ENCODE results near the gene COL25A1. TPM values are rescaled to one million over a fixed set of nuclear protein-coding genes. Genes with fewer than 3 reads are reported as not detected.

COL25A1 gene
- polyA plus RNA-seq, 1 donor, result 4.5 TPM

DNA sequence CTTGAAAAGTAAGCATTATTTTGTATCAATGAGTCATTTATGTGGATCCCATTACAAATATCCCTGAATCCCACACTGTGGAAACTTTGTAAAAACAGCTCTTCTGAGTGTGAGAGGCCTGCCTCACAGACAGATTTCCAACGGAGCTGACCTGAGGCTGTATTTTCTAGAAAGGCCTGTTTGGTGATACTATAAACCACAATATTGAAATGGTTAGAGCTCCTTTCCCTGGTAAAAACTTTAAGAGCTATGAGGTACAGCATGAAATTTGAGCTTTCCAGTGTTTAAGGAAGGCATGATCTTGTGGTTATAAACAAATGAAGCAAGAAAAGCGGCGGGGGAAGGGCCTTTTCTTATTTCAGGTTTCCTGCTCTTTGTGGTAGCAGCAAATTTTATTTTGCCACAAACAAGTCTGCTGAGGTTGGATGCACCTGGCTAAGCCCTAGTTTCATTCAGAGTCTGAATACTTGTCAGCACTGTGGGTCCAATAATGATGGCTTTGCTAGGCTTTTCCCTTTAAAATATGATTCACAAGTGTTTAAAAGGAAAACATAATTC is 452.8 kb downstream of the COL25A1 start:
- no peak for DNase-seq

DNA sequence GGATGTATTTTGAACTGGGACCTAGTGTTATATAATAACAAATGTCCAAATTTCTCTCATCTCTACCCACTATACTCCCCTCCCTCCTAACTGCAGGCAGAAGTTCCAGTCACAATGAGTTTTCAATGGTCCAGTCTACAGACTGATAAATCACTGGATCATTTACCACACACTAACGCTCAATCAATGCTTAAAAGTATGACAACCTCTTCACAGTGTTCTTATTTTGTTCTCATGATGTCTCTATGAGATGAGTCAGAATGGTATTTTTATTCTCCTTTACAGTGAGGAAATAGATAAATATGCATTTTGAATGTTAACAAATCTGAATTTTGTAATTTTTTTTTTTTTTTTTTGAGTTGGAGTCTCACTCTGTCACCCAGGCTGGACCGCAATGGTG is 455.9 kb downstream of the COL25A1 start:
- DNase-seq, result no peak

DNA sequence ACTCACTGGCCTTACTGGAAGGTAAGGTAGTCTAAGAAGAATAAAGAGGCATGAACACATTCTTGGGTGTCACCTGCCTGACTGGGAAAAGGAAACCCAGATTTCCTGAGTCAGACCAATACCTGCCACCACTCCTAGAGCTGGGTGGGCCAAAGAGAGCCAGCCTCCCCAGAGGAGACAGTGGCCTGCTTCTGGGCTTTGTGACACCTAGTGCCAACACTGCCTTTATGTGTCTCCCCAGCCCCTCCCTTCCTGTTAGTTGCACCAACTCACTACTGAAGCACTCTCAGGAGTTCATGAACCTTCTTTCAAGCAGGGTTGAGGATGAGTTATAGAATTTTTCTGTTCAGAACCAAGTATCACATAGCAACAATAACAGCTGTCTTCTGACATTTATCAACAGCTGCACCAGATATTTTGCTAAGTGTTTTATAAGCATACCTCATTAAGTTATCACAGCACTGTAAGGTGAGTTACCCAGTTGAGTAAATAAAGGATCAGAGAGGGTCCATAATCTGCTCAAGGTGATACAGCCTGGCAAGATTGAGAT is 462.0 kb downstream of the COL25A1 start:
- no peak for DNase-seq

DNA sequence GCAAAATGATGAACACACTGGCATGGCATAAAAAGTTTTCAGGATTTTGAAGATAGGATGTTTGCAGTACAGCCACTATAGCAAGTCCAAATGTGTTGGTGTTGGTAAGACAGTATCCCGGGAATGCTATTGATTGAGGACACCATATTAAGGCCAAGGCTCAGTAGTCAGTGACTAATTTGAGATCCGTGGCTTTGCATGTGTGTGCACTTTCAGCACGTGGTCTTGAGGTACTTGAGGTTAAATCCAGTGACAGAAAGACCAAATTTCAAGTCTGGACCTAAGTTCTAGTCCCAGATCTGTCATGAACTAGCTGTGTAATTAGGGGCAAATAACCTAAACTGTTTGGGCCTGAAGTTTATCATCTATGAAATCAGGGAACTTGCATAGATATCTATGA is 463.1 kb downstream of the COL25A1 start:
- no peak for DNase-seq

DNA sequence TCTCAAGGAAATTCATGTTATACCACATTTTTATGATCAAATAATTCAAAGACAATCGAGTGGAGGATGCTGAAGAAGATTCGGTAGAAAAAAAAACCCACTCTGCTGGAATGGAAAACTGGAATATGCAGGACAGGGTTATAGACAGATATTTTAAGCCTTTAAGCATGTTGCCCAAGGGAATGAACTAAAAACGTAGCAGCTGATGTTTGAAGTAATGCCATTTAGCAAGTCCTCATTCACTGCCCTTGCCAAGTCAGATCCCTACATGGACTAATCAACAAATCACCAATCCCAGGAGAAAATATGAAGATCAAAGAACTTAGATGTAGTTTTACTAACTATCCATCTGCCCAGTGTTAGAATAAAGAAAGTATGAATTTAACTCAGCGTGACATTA is 464.0 kb downstream of the COL25A1 start:
- no peak for DNase-seq

DNA sequence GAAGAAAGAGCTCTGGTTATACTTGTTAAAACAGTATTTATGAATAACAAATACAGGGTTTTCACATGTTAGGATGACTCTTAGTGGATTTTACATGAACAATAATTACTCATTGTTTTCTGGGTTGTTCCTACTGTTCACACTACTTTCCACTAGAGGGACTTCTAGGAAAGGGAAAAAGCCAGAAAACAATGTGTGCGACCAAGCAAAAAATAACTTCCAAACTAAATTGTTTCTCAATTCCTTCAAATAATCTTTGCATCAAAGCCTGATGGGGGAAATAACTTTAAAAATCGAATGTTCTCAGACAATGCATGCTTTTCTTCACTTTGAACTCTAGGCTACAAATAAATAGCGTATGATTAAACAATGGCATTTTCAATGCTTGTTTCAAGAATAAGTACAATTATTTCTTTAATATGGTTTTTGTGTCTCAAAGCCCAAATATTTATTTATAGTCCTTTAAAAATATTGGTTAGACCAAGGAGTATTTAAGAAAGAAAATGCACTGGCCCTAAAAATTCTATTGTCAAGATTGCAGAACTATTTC is 467.5 kb downstream of the COL25A1 start:
- DNase-seq, result peak; percentile 30

DNA sequence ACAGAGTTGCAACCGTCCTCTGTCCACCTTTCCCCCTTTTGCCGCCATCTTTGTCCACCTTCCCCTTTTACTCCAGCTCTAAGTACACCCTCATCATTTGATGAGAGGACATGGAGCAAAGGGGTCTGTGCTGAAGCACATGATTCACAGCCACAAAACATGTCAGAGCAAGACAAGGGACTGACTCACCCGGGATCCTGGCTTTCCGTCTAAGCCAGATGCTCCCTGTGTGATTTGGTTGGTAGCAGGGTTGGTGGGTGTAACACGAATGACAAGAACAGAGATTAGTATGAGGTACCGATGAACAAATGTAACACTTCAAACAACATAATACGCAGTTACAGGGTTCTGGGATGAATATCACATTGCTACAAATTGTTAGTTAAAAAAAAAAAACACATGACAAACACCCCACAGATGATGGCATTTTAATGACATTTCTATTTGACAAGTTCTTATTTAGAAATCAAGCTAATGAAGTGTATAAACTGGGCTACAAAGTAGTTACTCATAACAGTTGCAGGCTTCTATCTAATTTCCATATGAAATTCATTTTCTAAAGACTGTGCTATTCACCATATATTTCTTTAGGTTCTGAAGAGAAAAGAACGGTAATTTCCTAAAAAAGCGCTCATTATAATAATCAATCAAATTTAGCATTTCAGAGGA is 468.2 kb downstream of the COL25A1 start:
- DNase-seq, result no peak

DNA sequence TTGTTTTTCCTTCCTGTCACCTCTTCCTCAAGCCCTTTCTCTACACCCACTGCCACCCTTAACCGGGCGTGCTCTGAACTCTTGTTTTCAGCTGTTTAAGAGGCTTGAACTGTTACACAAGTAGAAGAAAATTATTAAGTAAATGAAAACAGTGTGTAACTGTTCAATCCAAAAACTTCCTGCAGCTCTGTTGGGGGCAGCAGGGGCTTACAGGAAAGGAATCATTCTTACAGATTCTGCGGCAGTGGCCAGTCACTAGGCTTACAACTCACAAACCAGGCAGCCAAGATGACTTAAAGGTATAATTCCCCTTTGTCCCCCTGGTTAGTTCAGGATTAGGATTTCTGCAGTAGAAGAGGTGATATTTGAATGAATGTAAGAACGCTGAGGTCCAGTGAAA is 469.4 kb downstream of the COL25A1 start:
- DNase-seq, result no peak

DNA sequence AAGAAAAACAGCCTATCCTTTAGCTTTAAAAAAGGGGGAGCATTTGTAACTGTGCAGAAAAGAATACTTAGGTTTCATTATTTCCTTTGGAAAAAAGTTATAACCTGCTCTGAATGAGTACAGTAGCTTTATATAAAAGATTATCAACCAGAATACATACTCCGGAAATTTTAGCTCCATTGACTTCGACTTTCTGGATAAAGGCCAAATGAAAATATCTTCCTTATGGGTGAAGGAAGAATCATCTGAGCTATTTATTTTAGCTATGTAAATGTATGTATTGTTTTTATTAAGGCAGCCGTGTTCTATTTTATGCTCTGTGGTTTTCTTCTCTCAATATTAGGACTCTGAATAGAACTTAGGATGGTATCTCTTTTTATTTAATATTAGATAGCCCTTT is 470.6 kb downstream of the COL25A1 start:
- DNase-seq, result no peak

DNA sequence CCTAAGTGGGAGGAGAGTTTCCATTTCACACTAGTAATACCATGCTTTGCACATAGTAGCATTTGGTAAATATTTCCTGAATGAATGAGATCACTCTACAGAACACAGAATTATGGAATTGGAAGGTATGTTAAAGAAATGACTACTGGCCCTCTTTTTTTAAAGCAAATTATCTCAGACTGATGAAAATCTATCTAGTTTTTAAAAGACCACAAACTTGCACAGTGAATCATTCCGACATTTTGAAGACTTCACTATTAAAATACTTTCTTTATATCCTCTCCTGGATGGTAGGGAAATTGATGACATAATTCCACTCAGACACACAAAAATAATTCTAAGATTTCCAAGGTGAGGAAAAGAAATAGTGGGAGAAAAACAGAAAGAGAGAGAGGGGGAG is 471.2 kb downstream of the COL25A1 start:
- DNase-seq, result no peak

DNA sequence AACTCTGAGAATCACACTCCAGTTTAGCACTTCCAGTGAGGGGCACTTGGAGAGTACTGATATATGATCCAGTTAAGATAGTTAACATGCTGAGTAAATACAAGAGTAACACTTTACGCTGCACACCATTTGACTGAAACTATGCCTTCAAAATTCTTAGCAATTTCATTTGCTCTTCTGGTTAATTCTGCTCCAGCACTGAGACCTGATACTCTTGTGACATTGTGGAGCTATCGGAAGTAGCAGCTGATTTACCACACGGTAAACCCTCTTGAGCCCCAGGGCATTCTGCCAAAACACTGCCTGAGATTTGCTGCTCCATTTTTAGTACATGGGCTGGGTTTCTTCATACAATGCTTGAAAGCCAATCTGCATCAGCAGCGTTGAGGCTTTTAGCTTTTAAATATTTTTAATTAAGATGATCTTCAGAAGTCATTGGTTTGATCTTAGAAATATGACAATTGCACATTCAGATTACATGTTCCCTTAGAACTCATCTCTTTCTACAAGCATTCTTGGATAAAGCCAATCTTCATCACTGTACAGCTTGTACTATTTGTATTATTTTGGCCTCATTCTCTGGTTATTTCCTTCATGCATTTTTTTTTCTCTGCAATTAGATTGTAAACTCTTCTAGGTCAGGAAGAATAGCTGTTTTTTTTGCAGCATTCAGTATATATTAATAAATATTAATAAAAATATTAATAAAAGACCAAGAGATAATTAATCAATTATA is 471.8 kb downstream of the COL25A1 start:
- DNase-seq, result no peak

DNA sequence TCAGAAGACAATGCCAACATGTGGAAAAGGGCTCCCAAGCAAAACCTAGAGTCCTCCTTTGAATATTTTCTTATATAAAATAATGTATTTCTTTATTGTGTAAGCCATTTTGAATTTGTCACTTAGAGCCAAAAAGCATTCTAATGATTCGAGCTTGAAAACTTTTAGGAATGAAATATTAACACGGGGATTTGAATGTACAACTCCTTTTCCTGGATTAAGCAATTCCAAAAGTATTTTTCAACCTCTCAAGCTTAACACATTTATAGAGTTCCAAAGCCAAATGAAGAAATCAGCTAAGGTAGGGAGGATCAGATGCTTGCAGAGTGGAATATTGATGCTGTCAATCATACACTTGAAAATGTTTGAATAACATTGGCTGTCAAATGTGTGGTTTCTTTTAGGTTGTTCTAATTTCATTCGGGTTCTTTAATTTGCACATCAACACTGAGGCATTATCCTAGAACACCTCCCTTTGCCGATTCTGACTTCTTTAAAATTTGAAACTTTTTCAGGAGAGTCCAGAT is 472.4 kb downstream of the COL25A1 start:
- DNase-seq, result no peak

DNA sequence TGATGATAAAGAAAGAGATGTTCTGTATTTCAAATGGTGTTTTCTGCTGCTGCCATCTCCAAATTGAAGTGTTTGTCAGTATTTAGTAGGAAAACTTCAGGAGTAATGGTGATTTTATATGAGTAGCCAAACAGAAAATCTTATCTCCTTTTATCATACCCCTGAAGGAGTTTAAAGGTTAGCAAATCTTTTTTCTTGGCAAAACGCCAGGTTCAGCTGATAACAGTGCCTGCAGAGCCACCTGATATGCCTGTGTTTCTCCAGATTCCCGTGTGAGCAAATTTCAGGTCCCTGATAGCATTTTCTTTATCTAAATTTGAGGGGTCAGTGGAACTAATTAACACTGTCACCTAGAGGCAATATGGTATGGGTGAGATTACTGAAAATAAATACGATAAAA is 473.8 kb downstream of the COL25A1 start:
- DNase-seq, result no peak

DNA sequence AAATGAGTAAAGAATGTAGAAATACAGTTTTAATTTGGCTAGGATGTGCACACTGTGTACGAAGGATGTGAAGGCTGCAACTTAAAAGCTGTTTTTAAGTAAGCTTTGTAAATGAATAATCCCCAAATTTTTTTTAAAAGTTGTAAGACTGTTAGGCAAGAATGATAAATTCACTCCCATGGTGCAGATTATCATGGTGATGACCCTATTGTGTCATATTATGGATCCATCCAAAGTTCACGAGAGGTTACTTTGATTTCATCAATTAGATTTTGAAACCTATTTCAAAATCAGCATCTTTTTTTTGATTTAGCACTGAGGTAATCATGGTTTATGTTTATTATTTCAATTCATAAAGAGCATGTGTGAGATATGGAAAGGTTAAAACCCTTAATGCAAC is 476.7 kb downstream of the COL25A1 start:
- no peak for DNase-seq

DNA sequence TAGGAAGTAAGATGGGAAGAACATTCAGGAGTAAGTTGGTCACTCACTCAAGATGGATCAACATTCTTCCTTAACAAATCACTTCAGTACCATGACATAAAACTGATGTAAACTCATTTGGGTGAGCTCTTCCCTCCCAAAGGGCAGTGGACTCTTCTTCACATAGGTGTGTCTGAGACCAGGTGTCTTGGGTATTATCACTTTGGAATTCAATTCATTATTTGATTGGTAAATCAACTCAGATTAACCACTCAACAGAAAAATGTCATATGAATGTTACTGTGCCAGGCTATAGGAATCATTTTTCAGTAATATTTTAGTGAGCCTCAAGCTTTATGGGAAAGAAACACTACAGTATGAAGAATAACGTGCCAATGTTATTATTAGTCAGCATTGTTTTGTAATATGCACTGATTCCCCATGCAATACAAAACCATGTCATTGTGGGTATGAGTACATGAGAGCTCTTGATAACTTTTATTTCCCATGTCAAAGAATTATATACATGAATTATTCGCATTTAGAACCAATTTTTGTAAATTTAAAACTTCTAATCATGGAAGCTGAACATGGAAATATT is 481.0 kb downstream of the COL25A1 start:
- no peak for DNase-seq

DNA sequence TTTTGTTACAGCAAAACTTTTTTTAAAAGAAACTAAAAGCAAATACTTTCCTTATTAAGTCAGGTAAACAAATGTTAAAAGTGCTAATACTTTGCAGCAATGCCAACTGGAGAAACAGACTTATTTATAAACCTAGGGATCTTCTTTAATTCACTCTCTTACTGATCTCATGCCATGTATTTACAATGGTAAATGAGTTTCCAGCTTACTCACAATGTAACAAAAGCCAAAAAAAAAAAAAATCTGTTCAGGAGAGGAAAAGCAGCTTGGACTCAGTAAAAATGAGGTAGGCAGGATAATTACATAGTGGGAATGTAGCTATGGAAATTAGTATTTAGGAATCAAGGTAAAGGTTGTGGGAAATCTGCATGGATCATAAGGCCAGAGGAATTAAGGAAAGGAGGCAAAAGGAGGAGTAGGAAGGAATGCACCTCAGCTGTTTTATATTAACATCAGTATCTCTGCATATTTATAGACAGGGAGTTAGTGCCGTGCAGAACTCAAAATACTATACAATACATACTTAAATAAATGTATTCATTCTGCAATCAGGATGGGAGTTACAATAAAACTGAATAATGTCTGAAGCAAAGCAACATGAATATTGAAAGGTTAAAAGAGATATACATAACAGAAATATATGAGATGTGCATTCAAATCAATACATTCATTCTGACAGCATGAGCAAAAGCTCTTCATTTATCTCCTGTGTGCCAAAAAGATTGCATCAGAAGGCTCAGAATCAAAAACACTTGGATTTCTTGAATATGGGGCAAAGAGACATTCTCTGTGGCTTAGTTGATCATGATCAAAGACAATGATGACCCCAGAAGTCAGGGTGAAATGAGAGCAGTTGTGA is 481.7 kb downstream of the COL25A1 start:
- DNase-seq, result no peak

DNA sequence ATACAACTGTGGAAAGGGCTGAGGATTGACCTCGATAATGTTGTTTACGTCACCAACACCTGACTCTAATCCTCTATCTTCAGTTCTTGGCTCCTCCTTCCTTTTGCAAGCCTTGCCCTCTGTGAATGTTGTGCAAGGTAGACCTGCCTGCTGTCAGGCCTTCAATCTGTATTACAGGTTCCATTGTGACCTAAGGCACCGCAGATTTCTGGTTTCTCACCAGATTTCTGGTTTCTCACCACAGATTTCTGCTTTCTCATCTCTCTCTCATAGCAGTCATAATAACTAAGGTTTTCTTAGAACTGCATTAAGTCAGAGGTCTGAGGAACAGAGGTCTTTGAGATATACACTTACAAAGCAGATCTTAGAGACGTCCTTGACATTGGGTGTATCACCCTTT is 488.1 kb downstream of the COL25A1 start:
- no peak for DNase-seq

DNA sequence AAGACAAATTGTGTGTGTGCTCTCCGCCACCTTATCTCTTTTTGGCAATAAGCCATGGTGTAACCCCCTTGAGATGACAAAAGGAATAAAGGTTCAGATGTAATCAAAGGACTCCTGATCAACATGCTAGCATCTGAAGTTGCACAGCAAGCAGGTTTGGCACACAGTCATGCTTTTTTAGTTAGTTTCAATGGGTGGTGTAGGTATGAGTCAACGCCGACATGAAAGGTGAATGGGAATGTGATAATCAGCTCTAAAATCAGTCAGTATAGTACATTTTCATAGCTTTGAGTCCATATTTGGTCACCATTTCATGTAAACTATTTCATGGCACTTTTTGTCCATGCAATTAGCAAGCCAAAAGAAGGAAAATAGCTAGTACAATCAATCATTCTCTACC is 489.2 kb downstream of the COL25A1 start:
- DNase-seq, result no peak

DNA sequence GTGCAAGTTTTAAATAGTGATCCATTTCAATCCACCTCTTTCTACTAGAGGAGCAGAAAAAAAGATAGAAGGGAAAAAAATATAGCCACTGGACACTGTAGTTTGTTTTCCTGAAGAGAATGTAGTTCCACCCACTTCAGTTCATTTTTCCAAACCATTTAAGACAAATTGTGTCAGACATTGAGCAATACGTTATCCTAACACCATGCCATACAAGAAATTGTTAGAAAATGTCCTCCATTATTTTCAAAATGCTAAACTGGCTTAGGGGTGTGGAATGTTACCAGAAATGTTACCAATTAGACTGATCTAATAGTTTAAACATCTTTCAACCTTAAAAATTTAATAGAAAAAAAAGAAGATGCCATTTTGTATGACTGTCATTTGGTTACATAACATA is 491.0 kb downstream of the COL25A1 start:
- DNase-seq, result no peak

DNA sequence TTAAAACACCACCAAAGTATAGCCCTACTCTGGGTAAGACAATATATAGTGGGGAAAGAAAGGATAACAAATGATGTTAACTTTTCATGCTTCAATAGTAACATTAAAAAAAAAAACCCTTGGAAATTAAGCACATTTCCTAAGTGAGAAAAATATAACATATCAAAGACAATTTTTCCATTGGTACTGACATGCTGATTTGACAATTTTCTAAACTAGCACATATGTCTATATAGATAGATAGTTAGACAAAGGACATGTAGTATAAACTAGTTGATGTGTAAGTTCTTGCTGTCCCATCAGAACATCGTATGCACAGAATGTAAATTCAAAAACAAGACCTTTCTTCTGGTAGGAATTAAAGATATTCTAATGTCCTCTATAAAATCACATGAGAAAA is 492.4 kb downstream of the COL25A1 start:
- no peak for DNase-seq

DNA sequence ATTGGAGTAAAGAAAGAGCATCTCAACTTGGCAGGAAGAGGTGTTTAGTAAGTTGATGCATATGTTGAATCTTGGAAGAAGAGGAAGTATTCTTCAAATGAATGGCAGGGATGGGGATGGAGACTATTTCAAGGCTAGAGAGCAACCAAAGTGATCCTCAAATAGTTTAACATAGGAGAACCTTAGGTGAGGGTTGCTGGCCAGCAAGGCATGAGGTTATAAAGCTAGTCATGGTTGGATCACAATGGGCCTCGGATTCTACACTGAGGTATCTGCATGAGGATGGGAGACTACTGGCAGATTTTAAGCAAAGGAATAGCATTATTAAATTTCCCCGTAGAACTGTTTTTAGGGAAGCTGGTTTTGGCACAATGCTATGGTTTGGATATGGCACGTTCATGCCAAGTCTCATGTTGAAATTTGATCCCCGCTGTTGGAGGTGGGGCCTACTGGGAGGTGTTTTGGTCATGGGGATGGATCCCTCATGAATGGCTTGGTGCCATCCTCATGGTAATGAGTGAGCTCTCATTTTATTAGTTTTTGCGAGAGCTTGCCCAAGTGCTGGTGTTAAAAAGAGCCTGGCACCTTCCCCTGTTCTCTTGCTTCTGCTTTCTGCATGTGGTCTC is 497.7 kb downstream of the COL25A1 start:
- DNase-seq, result no peak

Measured in hindlimb muscle (tissue), 1 donor.